Nucleus accumbens (tissue), 56 donors: ENCODE results near the gene HELZ.
A peak's percentile ranks its signal among the peaks of the same experiment; 100 is the strongest.
"Not testable (repeated sequence)": the region's sequence is repeated elsewhere in the genome, so short reads cannot be mapped to it uniquely, and the experiment has no call there.

Experiments used
- DNase-seq, 56 donors: peaks; one replicate each; lab custom pipeline; 2025; lab: John Stamatoyannopoulos, UW

Gene HELZ

DNA sequence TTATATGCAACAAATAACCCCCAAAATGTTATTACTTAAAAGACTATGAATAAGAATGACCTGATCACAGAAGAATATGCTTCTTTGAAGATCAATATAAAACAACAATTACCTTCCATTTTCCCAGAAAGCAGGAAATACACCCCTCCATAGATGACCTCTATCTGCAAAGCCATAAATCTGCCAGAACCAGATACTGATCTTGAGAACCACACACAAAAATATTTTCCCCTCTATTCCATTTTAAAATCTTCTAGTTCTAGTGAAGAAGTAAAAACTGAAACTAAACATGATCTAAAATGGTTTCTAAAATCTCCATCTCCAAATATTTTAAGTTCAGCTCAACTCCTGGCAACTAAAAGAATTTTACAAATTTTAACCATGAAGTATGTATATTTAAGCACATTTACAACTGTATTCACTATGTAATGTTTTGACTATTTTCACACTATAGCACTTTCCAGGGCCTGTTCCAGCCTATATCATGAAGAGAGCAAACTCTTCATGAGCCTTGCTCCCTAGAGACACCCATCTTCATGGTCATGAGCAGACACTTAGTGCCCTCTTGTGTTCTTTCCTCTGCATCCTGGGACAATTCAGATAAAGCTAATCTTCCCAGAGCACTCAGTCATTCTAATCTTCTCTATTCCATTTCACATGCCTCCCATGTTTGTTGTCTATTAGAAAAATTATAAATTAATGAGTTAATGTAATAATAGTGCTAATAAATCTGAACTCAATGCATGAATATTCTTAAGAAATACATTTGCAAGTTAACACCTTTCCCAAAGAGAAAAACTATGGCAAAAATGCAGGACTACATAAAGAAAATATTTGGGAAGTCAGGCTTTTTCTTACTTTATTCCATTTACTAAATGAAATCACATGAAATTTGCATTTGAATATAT is 87.0 kb downstream of the HELZ start:
- peak in 6 of 56 donors; percentile 2 to 29 (median 10) for DNase-seq

DNA sequence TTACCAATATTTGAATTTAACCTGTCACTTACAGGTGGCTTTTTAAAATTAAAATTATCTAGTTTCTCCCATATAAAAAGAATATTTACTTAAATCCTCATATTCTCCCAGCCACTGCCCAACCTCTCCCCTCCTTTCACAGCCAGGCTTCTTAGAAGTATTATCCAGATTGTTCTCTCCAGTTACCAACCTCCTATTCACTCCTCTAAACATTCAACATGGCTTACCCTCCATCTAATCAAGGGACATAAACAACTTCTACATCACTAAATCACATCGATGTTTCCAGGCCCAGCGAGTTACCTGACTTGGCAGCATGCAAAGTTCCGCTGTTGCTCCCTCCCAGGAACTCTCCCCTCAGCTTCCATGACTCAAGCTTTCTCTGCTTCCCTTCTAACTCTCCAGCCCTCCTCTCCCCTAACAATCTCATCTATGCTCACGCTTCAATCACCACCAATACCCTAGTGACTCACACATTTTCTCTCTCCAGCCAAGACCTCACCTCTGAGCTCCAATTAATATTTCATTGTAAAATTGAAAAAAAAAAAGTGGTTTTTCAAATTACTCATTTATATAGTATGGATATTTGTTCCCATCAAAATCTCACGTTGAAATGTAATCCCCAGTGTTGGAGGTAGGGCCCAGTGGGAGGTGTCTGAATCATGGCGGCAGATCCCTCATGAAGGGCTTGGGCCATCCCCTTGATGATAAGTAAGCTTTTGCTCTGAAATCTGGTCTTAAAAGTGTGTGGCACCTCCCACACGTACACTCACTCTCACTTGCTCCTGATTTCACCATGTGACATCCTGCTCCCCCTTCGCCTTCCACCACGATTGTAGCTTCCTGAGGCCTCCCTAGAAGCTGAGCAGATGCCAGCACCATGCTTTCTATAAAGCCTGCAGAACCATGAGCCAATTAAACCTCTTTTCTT is 88.5 kb downstream of the HELZ start:
- DNase-seq = no peak

DNA sequence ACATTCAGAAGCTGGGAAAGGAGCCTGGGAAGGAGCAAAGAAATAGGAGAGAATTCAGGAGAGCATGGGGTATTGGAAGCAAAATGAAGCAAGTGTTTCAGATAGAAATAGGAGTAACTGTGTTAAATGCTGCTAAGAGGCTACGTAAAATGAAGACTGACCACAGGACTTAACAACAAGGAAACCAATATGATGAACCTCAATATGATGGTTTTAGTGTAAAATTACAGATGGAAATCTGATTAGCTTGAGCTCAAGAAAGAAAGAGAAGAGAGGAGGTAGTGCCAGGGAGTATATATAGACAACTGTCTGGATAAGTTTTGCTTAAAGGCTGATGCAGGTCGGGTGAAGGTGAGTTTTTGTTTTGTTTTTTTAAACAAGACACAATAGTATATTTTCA is 92.2 kb downstream of the HELZ start:
- DNase-seq = no peak

DNA sequence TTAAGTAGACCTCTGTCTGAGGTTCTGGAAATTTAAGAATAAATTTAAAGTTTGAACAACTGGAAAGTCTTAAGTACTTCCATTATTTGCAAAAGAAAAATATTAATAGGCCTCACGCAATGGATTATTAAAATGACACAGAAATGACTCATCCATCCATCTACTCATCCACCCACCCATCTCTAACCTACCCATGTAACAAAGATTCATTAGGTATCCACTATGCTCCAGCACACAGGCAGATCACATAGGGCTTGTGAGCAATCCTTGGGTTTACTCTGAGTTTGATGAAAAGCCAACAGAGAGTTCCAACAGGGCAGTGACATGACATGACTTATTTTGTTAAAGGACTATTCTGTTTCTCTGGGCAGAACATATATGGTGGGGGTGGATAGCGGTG is 93.3 kb downstream of the HELZ start:
- peak in 4 of 56 donors; percentile 12 to 44 (median 21) for DNase-seq

GRCh38 chr17:67150826-67151225 is 94.2 kb downstream of the HELZ start:
- DNase-seq = no peak

DNA sequence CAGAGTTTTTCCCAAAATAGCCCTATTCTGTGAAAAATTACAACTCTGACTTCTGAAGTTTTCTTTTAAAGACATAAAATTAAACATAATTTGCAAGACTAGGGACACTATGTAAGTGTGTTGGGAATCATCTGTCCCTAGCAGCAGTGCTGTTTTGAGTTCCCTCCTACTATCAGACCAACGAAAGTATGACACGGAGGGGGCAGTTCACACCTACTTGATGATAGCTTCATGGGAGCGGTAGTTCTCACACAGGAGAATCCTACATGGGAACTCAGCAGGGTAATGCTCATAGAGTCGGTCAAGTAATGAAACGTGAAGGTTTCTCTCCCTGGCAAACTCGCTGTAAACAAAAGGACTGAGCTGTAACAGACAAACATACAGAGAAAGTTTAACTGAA is 96.6 kb downstream of the HELZ start:
- DNase-seq = no peak

GRCh38 chr17:67145183-67145805 is 99.7 kb downstream of the HELZ start:
- DNase-seq = no peak

GRCh38 chr17:67143318-67143717 is 101.7 kb downstream of the HELZ start:
- DNase-seq = no peak

DNA sequence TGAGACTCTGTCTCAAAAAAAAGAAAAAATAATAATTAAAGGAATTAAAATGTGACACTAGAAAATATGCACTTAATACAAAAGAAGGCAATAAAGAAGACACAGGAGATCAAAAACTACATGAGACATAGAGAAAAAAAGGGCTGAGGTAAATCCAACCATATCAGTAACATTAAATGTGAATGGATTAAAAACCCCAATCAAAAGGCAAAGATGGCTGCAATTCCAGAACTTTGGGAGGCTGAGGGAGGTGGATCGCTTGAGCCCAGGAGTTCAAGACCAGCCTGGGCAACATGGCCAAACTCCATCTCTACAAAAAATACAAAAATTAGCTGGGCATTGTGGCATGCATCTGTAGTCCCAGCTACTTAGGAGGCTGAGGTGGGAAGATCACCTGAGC is 103.0 kb downstream of the HELZ start:
- not testable (repeated sequence) for DNase-seq

- DNase-seq = peak in 13 of 56 donors; percentile 3 to 37 (median 17)
These were observed 105.0 kb downstream of the HELZ start for GRCh38 chr17:67139784-67140665.

- peak in 3 of 56 donors; percentile 2 to 19 (median 17) for DNase-seq
These were observed 105.7 kb downstream of the HELZ start for GRCh38 chr17:67139289-67139688.

DNA sequence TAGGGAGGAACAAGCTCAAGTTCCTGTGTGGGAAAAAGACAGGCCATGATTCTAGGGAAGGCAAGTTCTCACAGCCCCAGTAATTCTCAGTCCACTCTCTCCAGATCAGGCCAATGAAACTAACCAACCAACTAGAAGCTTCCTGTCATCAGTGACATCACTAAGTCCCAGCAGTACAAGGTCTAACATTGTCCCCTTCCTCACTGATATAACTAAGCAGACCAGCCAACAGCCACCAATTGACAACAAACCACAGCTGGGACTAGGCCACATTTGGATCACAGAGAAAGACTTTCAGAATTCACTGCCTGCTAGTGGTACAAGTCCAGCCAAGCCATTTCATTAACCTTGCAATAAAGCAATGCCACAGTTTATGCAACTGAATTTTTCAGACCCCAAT is 106.6 kb downstream of the HELZ start:
- DNase-seq = peak in 20 of 56 donors; percentile 13 to 48 (median 28)

DNA sequence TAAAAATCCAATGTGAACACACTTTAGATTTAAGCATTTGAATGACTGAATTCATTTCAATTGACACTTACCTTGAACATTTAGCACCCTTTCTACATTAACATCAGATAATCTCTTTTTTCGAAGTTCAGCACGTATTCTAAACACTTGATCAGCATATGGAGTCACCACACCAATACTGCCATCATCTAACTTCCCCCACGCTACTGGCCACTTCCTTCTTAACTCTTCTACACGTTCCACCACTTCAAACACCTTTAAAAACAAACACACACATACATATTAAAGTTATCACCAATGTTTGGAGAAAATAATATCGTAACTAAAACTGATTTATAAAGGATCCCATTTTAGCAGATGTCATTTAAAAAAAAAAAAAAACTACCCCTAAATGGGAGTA is 107.1 kb downstream of the HELZ start:
- DNase-seq = no peak

- DNase-seq = no peak
These were observed 108.0 kb downstream of the HELZ start for GRCh38 chr17:67137026-67137370.

GRCh38 chr17:67136191-67137025 is 108.6 kb downstream of the HELZ start:
- DNase-seq = no peak

GRCh38 chr17:67133161-67133560 is 111.8 kb downstream of the HELZ start:
- DNase-seq = no peak

GRCh38 chr17:67132366-67132765 is 112.6 kb downstream of the HELZ start:
- no peak for DNase-seq

- no peak for DNase-seq
These were observed 114.2 kb downstream of the HELZ start for GRCh38 chr17:67130768-67131167.

DNA sequence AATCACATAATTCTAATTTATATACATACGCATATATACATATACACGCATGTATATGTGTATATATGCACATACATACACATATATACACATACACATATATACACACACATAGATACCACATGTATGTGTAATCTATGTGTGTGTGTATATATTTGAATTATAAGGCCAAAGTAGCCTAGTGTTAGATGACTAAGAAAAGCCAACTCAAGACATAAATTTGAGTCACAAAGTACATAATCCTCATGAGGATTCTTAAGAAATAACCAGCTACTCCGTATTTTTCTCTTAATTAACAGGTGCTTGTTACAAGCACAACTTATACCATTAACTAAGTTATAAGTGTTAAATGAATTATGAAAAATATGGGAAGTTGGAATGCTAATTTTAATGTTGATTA is 115.7 kb downstream of the HELZ start:
- no peak for DNase-seq
